ENCODE results near the gene LAMTOR5. TPM values are rescaled to one million over a fixed set of nuclear protein-coding genes. Genes with fewer than 3 reads are reported as not detected.
"Not testable (repeated sequence)": the region's sequence is repeated elsewhere in the genome, so short reads cannot be mapped to it uniquely, and the experiment has no call there.

The LAMTOR5 gene
- total RNA-seq, 2 donors from 2014 or later, result 191 to 197 TPM

DNA sequence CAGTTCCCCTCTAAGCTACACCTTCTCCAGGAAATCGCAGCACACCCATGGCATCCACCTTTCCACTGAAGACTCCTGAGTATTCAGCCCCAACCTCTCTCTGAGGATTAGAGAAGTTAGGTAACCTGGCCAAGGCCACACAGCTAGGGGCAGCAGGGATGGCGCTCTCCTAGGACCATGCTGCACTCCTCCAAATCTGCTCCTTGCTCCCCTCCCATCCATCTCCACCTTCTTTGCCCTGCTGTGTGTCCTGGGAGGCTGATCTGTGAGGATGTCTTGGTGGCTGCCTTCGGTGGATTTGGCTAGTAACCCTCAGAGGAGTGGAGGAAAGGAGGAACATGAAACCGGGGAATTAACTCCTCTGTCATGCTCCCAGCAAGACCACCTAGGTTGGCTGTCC lies 23.4 kb upstream of the LAMTOR5 start:
- intact Hi-C loops (cut with DNase I), result no loop called here
- ATAC-seq (no peak), DNase-seq (no peak)

DNA sequence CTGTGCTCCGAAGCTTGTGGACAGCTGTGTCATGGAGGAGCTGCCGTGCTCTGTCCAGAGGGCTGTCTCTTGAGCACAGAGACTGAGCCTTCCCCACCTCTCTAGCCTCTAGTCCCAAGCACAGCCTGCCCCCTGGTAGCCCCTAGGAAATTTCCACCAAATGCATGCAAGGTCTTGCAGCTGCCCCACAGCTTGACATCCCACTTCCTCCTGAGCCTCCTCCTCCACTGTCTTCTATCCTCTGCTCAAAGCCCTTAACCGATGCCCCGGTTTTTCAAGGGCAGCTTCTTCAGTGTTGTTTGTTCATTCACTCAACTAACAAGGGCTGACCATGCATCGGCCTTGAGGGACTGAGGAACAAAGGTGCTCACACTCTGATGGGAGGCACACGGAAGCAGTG lies 22.9 kb upstream of the LAMTOR5 start:
- ATAC-seq (no peak), DNase-seq (no peak)
- intact Hi-C loops (cut with DNase I), result no loop called here

DNA sequence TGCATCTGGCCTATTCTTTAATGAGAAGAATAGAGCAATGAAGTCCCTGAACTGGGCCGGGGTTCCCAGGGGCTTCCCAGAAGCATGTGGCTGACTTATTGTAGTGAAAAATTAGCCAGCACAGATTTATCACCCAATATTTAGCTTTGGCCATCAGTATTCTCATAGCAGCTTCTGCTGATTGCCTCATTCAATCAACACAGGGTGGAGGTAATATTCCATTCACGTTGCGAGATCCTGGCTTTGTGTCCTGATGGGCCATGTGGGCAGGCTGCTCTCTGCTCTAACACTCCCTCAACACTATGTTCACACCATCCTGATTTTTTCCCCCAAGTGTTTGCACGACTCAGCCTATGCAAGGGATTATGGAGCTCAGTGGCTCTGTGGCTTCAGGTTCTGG lies 21.5 kb upstream of the LAMTOR5 start:
- intact Hi-C loops (cut with DNase I), result no loop called here
- no peak for DNase-seq
- ATAC-seq, result no peak

DNA sequence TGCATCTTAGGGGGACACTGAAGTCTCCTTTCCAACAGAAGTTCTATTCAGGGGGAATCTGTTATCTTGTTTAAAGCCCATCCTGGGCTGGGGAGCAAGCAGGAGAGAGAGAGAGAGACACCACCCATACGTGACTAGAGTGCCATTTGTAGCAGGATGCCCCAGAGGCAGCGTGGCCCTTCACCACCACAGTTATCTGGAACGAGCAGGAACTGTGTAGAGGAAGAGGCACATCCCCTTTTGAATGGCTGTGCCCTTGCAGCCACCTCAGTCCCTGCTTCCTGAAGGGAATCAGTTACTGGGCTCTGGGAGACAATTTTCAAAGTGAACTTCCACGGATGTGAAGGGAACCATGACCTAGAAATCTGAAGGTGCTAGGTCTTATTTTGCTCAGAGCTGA lies 19.4 kb upstream of the LAMTOR5 start:
- no peak for DNase-seq
- intact Hi-C loops (cut with DNase I), result no loop called here
- no peak for ATAC-seq

DNA sequence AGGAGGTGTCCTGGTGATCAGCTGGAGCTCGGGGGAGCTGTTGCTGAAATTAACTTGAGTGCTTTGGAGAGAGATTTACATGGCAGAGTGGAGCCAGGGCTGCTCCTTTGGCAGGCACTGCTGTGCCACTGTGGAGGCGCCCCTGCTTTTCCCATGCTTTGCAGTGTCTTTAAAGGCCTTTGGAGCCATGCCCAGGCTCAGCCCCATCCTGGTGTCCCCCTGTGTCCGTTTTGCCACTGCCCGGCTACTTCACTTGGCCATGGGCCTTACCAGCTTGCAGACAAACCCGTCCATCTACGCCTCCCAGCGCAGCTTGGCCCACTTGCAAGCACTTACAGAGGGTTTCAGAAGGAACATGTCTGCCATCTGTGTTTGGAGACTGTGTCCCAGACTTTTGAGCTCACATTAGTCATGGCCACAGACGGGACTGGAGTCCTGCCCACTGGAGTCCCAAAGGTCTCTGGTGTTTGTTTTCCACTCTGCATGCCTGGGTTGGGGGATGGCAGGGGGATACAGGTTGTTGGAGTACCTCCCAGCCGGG lies 18.2 kb upstream of the LAMTOR5 start:
- peak; percentile 58 to 84 for ATAC-seq
- peak; percentile 68 for DNase-seq
- intact Hi-C loops (cut with DNase I), result no loop called here

DNA sequence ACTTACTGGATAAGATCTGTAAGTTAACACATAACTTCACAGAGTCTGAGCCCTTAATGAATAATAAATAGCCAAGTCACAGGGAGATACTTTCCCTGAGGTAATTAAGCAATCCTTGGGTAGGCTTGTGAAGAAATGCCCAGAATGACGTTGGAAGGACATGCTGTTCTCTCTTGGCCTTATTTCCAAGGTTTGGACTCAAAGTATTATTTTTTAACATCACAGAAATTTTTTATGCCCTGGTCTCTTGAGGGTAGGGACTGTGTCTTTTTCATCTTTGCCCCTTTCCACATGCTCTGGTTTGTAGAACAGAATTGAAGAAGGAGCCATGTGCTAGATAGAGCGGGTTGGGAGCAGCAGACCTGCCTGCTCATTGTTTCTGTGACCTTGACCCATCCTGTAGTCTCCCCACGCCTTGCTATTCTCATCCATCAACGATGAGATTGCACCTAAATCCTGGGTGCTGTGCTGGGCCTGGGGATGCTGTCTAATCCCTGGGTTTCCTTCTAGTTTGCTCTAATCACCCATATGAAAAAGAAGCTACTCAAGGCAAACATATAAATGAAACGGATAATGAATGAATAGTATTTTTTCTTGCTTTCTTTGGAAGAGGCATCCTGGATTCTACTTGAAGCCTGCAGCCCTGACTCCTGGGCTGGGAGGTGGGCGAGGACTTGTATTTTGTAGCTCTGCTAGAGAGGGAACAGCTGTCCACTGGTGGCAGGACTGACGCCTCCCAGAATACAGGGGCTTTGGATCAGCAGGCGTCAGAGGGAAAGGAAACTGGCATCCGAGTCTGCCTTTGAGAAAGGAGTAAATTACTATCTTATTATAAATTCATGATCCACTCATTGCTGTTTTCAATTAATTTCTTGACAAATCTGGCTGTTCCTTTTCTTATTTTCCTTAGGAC lies 17.5 kb upstream of the LAMTOR5 start:
- intact Hi-C loops (cut with DNase I), result no loop called here
- ATAC-seq, result peak; percentile 48 to 79
- no peak for DNase-seq

DNA sequence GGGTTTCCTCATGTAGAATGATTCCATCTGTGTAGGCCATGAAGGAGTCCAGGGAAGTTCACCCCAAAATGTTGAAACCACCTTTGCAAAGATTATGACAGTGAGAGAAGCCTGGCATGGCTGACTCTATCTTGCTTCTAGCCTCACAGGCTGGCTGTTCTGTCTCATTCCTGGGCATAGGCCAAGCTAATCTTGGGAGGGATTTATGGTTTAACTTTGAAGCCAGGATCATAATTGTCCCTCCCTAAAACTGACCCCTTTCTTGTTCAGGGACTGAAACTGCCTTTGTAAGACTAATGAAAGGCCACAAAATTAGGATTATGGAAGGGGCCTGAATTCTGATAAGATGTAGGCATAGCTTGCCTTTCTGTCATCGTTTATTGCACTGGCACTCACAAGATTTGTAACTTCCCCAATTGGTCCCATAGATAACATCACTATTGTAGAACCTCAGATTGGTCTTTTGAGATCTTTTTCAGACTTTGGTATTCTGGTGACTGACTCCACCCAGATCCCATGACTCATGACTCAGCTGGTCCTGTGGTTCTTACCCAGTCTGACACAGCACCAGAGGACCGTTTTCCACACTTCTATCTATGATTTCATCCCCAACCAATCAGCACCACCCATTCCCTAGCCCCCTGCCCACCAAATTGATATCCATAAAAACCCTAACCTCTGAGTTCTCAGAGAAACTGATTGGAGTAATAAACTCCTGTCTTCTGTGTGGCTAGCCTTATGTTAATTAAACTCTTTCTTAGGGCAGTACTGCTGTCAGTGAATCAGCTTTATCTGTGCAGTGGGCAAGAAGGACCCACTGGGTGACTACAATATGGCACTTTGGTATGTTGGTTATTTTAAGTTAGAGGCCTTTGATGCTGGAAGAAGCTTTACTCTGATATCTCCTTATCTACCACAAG lies 13.6 kb upstream of the LAMTOR5 start:
- peak in 1 of 2 donors; percentile 49 for ATAC-seq
- intact Hi-C loops (cut with DNase I), result no loop called here

DNA sequence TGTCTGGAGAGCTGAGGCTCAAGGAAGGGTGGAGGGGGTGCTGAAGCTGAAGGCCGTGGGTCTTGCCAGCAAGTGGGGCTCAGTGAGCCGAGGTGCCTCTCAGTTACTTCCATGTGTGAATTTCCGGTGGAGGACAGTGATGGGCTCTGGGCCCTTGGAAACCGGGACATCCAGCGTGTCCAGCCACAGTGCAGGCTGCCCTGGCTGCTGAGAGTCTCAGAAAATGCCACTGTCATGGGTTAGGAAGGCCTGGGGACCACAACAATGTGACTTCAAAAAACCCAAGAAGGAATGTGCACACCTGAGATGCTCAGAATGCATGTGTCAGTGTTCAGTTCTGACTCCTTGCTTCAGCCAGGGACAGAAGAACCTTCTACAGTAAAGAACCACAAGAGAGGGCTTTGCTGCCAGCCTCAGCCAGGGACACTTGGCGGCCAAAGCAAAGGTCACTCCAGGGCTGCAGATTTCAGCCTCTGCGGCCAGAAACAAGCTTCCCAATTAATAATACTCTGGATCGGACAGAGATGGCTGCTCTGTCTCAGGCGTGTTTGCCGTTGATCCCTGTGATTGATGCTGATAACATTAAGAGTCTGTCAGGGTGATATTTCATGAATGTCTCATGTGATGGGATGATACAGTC lies 12.6 kb upstream of the LAMTOR5 start:
- DNase-seq (no peak), ATAC-seq (no peak)
- intact Hi-C loops (cut with DNase I), result no loop called here

More for the DNA sequence above, 13.6 kb upstream of the LAMTOR5 start:
- peak; percentile 42 for DNase-seq

DNA sequence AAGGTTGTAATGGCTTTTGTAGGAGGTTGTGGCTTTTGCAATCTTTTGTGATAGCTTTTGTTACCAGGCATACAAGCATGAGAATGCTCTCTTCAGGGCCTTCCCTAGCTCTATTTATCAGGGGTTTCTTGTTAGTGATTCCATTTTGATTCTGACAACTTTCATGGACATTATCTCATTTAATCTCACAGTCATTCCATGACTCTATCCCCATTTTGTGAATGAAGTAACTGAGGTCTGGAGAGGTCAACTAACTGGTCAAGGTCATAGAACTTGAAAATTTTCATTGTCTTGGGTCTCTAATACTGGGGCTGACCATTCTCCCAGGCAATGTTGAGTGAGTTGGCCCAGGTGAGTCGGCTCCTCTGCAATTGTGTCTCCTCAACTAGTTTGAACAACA lies 11.2 kb upstream of the LAMTOR5 start:
- intact Hi-C loops (cut with DNase I), result no loop called here
- ATAC-seq, result no peak

DNA sequence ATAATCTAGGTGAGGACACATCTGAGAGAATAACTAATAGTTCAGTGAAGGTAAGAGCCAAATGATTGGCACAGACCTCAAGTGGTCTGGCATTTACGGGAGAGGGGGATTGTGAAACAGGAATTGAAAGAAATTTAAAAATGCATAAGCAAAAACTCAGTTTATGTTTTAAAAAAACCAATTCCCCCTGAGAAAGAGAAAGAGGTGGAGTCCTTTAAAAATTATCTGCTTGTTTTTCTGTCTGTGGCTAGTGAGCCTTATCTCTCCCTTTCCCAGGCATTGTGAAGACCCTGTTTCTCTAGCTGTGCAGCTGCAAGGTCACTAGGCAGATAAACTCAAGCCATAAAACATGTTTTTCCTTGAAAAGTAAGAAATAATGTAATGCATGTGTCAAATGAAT lies 5.6 kb upstream of the LAMTOR5 start:
- intact Hi-C loops (cut with DNase I), result loop anchor here in 1 of 2 donors (2.0 kb wide), 1 partner anchor 48 kb away; no protein-coding TSS in a partner anchor

More for the DNA sequence above, 11.2 kb upstream of the LAMTOR5 start:
- no peak for DNase-seq

DNA sequence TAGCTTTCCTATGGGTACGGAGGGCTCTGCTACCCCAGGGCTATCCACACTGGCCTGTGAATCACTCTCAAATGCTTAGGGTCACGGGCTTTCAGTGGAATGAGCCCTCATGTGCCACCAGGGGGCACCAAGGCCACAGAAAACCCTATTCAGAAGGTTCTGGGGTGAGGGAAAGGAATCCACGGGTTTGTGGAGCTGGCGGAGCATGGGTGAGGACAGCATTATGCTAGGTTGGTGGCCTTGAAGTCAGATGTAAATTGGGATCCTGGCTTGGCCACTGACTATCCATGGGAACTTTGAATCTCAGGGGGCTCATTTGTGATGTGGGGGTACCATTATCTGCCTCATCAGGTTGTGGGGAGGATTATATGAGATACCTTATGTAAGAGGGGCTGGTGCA lies 5.1 kb upstream of the LAMTOR5 start:
- DNase-seq, result peak; percentile 86
- ATAC-seq, result peak; percentile 66 to 85
- intact Hi-C loops (cut with DNase I), result loop anchor here (1.0 to 2.0 kb wide), 2 partner anchors 48 kb away; no protein-coding TSS in a partner anchor

More for the DNA sequence above, 5.6 kb upstream of the LAMTOR5 start:
- ATAC-seq, result peak in 1 of 2 donors; percentile 6
- not testable (repeated sequence) for DNase-seq

DNA sequence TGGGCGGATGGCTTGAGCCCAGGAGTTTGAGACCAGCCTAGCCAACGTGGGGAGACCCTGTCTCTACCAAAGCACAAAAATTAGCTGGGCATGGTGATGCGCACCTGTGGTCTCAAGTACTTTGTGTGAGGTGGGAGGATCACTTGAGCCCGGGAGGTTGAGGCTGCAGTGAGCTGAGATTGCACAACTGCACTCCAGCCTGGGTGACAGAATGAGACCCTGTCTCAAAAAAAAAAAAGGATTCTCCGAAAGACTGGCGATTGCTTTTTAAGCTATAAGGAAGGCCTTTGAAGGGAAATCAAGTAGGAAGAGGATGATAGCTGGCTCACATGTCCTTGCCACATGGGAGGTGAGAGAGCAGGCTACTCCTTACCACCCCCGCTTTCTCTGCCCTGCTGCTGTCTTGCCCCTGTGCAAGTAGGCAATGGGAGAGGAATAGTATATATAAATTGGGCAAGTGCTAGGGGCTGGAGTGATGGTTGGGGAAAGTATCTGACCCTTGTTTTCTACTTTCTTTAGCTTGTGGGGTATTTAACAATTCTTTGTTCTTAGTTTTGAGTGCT lies 3.8 kb upstream of the LAMTOR5 start:
- intact Hi-C loops (cut with DNase I), result no loop called here
- ATAC-seq (no peak), DNase-seq (no peak)

DNA sequence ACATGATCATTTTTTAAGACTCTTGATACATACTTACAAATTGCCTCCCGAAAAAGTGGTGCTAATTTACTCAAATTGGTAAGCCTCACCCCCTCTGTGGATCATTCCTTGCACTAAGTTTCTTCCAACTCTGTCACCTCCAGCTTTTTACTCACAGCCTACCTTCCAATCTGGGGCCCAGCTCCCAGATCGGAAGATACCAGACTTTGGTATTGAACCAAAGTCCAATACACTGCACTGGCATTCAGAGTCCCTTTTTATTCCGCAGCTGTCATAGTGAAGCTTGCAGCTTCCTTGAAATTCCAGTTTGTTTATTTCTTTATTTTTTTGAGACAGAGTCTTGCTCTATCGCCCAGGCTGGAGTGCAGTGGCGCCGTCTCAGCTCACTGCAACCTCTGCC lies 1.8 kb upstream of the LAMTOR5 start:
- no peak for DNase-seq
- no peak for ATAC-seq
- intact Hi-C loops (cut with DNase I), result loop anchor here in 1 of 2 donors (5.0 kb wide), 1 partner anchor 202 kb away; no protein-coding TSS in a partner anchor

DNA sequence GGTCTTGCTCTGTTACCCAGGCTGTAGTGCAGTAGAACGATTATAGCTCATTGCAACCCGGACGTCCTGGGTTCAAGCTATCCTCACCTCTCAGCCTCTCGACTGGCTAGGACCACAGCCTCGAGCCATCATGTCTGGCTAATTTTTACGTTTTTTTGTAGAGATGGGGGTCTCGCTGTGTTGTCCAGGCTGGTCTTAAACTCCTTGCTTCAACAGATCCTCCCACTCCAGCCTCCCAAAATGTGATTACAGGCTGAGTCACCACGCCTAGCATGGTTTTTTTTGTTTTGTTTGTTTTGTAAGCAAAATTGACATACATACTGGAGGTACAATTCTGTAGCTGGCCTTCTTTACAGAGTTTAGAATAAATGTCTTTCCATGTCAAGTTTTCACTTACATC lies 994 bp upstream of the LAMTOR5 start:
- ATAC-seq (no peak), DNase-seq (no peak)
- intact Hi-C loops (cut with DNase I), result loop anchor here in 1 of 2 donors (5.0 kb wide), 1 partner anchor 201 kb away; no protein-coding TSS in a partner anchor

DNA sequence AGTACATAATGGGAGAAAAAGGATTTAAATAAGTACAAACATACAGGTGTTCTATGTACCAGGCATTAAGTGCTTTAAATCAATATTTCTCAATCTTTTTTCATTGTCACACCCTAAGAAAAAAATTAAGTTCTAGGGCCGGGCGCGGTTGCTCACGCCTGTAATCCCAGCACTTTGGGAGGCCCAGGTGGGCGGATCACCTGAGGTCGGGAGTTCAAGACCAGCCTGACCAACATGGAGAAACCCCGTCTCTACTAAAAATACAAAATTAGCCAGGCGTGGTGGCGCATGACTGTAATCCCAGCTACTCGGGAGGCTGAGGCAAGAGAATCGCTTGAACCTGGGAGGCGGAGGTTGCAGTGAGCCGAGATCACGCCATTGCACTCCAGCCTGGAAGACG lies 1.1 kb downstream of the LAMTOR5 start:
- not testable (repeated sequence) for ATAC-seq, DNase-seq
- intact Hi-C loops (cut with DNase I), result loop anchor here in 1 of 2 donors (2.0 to 5.0 kb wide), 2 partner anchors 68 to 199 kb away; partner anchors contain the start of gene RBM15

DNA sequence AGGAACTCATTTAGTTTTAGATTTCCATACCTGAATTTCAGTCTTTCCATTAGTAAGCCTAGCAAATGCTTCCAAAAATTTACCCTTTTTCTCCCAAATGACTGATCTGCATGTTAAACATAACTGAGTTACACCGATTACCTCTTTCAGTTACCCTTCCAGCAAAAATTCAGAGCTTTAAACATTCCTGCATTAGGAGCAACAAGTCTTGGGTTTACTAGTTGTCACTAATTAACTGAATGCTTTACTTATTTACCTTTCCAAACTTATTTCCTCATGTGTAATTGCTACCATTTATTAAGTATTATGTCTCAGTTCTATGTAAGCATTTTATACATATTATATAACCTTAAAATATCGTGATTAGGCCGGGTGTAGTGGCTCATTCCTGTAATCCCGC lies 3.1 kb downstream of the LAMTOR5 start:
- no peak for ATAC-seq
- no peak for DNase-seq
- intact Hi-C loops (cut with DNase I), result no loop called here

DNA sequence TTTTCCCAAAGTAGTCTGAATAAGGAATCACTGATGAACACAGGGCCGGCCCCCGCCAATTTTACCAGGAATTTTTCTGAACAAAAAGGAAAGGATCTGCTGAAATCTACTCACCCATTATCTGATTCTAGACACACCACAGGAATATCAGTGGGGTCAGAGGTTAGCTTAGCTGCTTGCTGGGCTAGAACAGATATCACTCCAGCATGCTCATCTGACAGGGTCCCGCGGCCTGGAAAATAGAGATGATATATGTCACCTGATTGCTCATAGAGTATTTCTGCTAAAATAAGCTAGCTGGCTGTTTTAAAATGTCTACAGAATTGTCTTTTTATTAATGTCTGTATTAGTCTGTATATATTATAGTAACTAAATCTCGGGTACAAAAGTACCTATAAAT lies 3.7 kb downstream of the LAMTOR5 start:
- no peak for DNase-seq
- intact Hi-C loops (cut with DNase I), result no loop called here
- ATAC-seq, result no peak

DNA sequence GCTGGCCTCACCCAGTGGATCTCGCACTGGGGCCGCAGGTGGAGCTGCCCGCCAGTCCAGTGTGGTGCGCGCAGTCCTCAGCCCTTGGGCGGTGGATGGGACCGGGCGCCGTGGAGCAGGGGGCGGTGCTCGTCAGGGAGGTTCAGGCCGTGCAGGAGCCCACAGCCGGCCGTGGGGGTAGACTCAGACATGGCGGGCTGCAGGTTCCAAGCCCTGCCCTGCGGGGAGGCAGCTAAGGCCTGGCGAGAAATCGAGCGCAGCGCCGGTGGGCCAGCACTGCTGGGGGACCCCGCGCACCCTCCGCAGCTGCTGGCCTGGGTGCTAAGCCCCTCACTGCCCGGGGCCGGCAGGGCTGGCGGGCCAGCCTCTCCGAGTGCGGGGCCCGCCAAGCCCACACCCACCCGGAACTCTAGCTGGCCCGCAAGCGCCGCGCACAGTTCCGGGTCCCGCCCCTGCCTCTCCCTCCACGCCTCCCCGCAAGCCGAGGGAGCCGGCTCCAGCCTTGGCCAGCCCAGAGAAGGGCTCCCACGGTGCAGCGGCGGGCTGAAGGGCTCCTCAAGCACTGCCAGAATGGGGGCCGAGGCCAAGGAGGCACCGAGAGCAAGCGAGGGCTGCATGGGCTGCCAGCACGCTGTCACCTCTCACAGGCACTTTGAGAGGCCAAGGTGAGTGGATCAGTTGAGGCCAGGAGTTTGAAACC lies 11.1 kb downstream of the LAMTOR5 start:
- DNase-seq; intact Hi-C loops (cut with DNase I); ATAC-seq: not testable (repeated sequence)

All from left cardiac atrium (tissue), 4 donors.